ENCODE results near the gene NOX4. TPM values are rescaled to one million over a fixed set of nuclear protein-coding genes. Genes with fewer than 3 reads are reported as not detected.
"Not testable (repeated sequence)": the region's sequence is repeated elsewhere in the genome, so short reads cannot be mapped to it uniquely, and the experiment has no call there.

NOX4 gene
- total RNA-seq, 6 experiments from 2014 or later, result 0.18 to 0.62 (median 0.20) TPM; not detected in 1

GRCh38 chr11:89346601-89347000 is 144.6 kb downstream of the NOX4 start:
- WGBS (ENCODE audit: insufficient coverage, low coverage, low lambda C conversion rate, missing lambda C conversion rate), result 76% methylated on average over 5 of the region's 5 CpGs
- intact Hi-C loops (cut with DNase I), result no loop called here

GRCh38 chr11:89342880-89343572 is 148.1 kb downstream of the NOX4 start:
- H3K4me3 ChIP-seq; intact Hi-C loops (cut with DNase I); H3K9me3 ChIP-seq; H3K36me3 ChIP-seq; H3K27me3 ChIP-seq: not testable (repeated sequence)
- ATAC-seq, result peak; percentile 65 to 93 (median 78)
- 24% methylated on average over 3 of the region's 3 CpGs for whole genome bisulfite sequencing (ENCODE audit: insufficient coverage, low coverage, low lambda C conversion rate, missing lambda C conversion rate)
- Histone ChIP-seq H3K27ac (peak overlapping the region in 2 of 3 donors; percentile 45 to 93), H3K4me1 (peaks cover 0 to 19% (median 10%) of the 10 kb centered on the region in 4 donors)
- peak in 1 of 3 donors; percentile 60 for DNase-seq

More at GRCh38 chr11:89346601-89347000, 144.6 kb downstream of the NOX4 start:
- H3K27ac ChIP-seq, result no peak overlapping the region
- H3K9me3 ChIP-seq, result no peaks in the 10 kb centered on the region
- H3K4me3 ChIP-seq, result no peak overlapping the region
- TF ChIP-seq POLR2A (IDR thresholded peaks at IDR 0.05), result no peak
- no peak for TF ChIP-seq CTCF (IDR thresholded peaks at IDR 0.05)
- no peaks in the 10 kb centered on the region for H3K36me3 ChIP-seq
- peaks cover 0 to 11% (median 1%) of the 10 kb centered on the region in 4 donors for H3K4me1 ChIP-seq
- DNase-seq (no peak), ATAC-seq (no peak)
- no peaks in the 10 kb centered on the region for H3K27me3 ChIP-seq

GRCh38 chr11:89340450-89340849 is 150.7 kb downstream of the NOX4 start:
- ATAC-seq, result peak; percentile 80 to 86 (median 82)
- H3K27ac ChIP-seq, result peak overlapping the region; percentile 30 to 93 (median 56)

GRCh38 chr11:89338073-89338472 is 153.1 kb downstream of the NOX4 start:
- DNase-seq, result not testable (repeated sequence)

More at GRCh38 chr11:89340450-89340849, 150.7 kb downstream of the NOX4 start:
- intact Hi-C loops (cut with DNase I); H3K4me3 ChIP-seq; H3K27me3 ChIP-seq; H3K9me3 ChIP-seq; H3K36me3 ChIP-seq: not testable (repeated sequence)
- peak in 1 of 3 donors; percentile 61 for DNase-seq
- peaks cover 0 to 21% (median 10%) of the 10 kb centered on the region in 4 donors for H3K4me1 ChIP-seq

GRCh38 chr11:89337100-89337650 is 154.0 kb downstream of the NOX4 start:
- peak; percentile 67 to 83 (median 72) for ATAC-seq
- H3K4me3 ChIP-seq; H3K36me3 ChIP-seq; intact Hi-C loops (cut with DNase I); DNase-seq; H3K27ac ChIP-seq; H3K9me3 ChIP-seq; H3K27me3 ChIP-seq: not testable (repeated sequence)
- H3K4me1 ChIP-seq, result peaks cover 0 to 21% (median 6%) of the 10 kb centered on the region in 4 donors
- WGBS (ENCODE audit: insufficient coverage, low coverage, low lambda C conversion rate, missing lambda C conversion rate), result 41% methylated on average over 4 of the region's 4 CpGs

More at GRCh38 chr11:89338073-89338472, 153.1 kb downstream of the NOX4 start:
- H3K4me1 ChIP-seq, result peaks cover 0 to 21% (median 10%) of the 10 kb centered on the region in 4 donors
- ATAC-seq; intact Hi-C loops (cut with DNase I); H3K9me3 ChIP-seq; H3K36me3 ChIP-seq; H3K27me3 ChIP-seq; H3K4me3 ChIP-seq: not testable (repeated sequence)
- WGBS (ENCODE audit: insufficient coverage, low coverage, low lambda C conversion rate, missing lambda C conversion rate), result 33% methylated on average over 2 of the region's 2 CpGs
- H3K27ac ChIP-seq, result peak overlapping the region in 1 of 3 donors; percentile 2

GRCh38 chr11:89333704-89334103 is 157.5 kb downstream of the NOX4 start:
- WGBS (ENCODE audit: insufficient coverage, low coverage, low lambda C conversion rate, missing lambda C conversion rate), result 6% methylated on average over 1 of the region's 1 CpG
- ATAC-seq, result peak; percentile 85 to 90 (median 87)
- H3K27ac ChIP-seq; intact Hi-C loops (cut with DNase I); H3K9me3 ChIP-seq; H3K27me3 ChIP-seq; DNase-seq; H3K36me3 ChIP-seq; H3K4me3 ChIP-seq: not testable (repeated sequence)
- peaks cover 0 to 10% (median 2%) of the 10 kb centered on the region in 4 donors for H3K4me1 ChIP-seq
- peak; percentile 51 to 64 (median 58) for TF ChIP-seq CTCF (IDR thresholded peaks at IDR 0.05)

- ATAC-seq; H3K9me3 ChIP-seq; H3K36me3 ChIP-seq; H3K27me3 ChIP-seq; H3K4me3 ChIP-seq; H3K27ac ChIP-seq; DNase-seq; H3K4me1 ChIP-seq; intact Hi-C loops (cut with DNase I): not testable (repeated sequence)
- 47% methylated on average over 4 of the region's 4 CpGs for WGBS (ENCODE audit: insufficient coverage, low coverage, low lambda C conversion rate, missing lambda C conversion rate)
These were observed 159.2 kb downstream of the NOX4 start for GRCh38 chr11:89331940-89332339.
